ENCODE data around the gene CYBA.

GRCh38 chr16:88630941-88631340 lies 19.9 kb downstream of the CYBA start:
- TF ChIP-seq, protein P1, sequence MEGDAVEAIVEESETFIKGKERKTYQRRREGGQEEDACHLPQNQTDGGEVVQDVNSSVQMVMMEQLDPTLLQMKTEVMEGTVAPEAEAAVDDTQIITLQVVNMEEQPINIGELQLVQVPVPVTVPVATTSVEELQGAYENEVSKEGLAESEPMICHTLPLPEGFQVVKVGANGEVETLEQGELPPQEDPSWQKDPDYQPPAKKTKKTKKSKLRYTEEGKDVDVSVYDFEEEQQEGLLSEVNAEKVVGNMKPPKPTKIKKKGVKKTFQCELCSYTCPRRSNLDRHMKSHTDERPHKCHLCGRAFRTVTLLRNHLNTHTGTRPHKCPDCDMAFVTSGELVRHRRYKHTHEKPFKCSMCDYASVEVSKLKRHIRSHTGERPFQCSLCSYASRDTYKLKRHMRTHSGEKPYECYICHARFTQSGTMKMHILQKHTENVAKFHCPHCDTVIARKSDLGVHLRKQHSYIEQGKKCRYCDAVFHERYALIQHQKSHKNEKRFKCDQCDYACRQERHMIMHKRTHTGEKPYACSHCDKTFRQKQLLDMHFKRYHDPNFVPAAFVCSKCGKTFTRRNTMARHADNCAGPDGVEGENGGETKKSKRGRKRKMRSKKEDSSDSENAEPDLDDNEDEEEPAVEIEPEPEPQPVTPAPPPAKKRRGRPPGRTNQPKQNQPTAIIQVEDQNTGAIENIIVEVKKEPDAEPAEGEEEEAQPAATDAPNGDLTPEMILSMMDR (IDR thresholded peaks at IDR 0.05; ENCODE audit: low read depth, low read length) = no peak
- no peak for TF ChIP-seq EZH2phosphoT487 (IDR thresholded peaks at IDR 0.05; ENCODE audit: low read depth)

All from OCI-LY3 (cell line).